ENCODE measurements around the gene EZR.

EZR gene

GRCh38 chr6:158773581-158774449 is 45.4 kb downstream of the EZR start:
- no peak for DNase-seq

- no peak for DNase-seq
These were observed 46.3 kb downstream of the EZR start for GRCh38 chr6:158772851-158773371.

- DNase-seq, result no peak
These were observed 47.0 kb downstream of the EZR start for GRCh38 chr6:158772172-158772571.

- no peak for DNase-seq
These were observed 47.6 kb downstream of the EZR start for GRCh38 chr6:158771399-158772152.

GRCh38 chr6:158770533-158771330 is 48.4 kb downstream of the EZR start:
- DNase-seq, result no peak

- no peak for DNase-seq
These were observed 49.3 kb downstream of the EZR start for GRCh38 chr6:158769771-158770432.

- DNase-seq, result no peak
These were observed 49.9 kb downstream of the EZR start for GRCh38 chr6:158769234-158769770.

GRCh38 chr6:158768436-158768835 is 50.7 kb downstream of the EZR start:
- DNase-seq, result no peak

- DNase-seq, result no peak
These were observed 51.5 kb downstream of the EZR start for GRCh38 chr6:158767709-158768108.

- DNase-seq, result no peak
These were observed 52.3 kb downstream of the EZR start for GRCh38 chr6:158766621-158767455.

- DNase-seq, result no peak
These were observed 53.6 kb downstream of the EZR start for GRCh38 chr6:158765499-158766068.

GRCh38 chr6:158764926-158765325 is 54.2 kb downstream of the EZR start:
- DNase-seq, result no peak

GRCh38 chr6:158764183-158764849 is 54.9 kb downstream of the EZR start:
- no peak for DNase-seq

- DNase-seq, result no peak
These were observed 55.6 kb downstream of the EZR start for GRCh38 chr6:158763434-158764182.

- no peak for DNase-seq
These were observed 56.3 kb downstream of the EZR start for GRCh38 chr6:158762787-158763433.

GRCh38 chr6:158761746-158762145 is 57.4 kb downstream of the EZR start:
- DNase-seq, result no peak

GRCh38 chr6:158760618-158761250 is 58.4 kb downstream of the EZR start:
- DNase-seq, result no peak

- no peak for DNase-seq
These were observed 59.1 kb downstream of the EZR start for GRCh38 chr6:158759966-158760617.

Measured in AML-193 (cell line).